ENCODE measurements around the gene GDPGP1.

GRCh38 chr15:90213818-90214204, 20.2 kb upstream of the GDPGP1 start:
- TF ChIP-seq CTCF (IDR thresholded peaks at IDR 0.05) (no peak), POLR2A (IDR thresholded peaks at IDR 0.05) (peak in 1 of 4 donors; percentile 18)
